ENCODE data around the gene HIP1.

GRCh38 chr7:75704928-75705327 is 33.8 kb downstream of the HIP1 start:
- TF ChIP-seq CTCF (IDR thresholded peaks at IDR 0.05; ENCODE audit: low read length) (no peak), EZH2 (IDR thresholded peaks at IDR 0.05; ENCODE audit: borderline replicate concordance, low read length) (no peak)
